Esophagus squamous epithelium (tissue), 4 donors: Measurements from ENCODE around the gene NF2.

ENCODE experiments used
- POLR2A ChIP-seq, 4 donors: fragments of 450-650 bp; IDR thresholded peaks; one replicate each; pipeline ENCODE4 v1.6.1; 2017; ENCODE audit warnings: antibody characterized with exemption in 4 of 4, mild to moderate bottlenecking in 4 of 4, moderate library complexity in 3 of 4
- TF ChIP-seq, protein P1 (sequence below), 6 experiments: fragments of 450-650 bp in 4 of 6; fragments of 200-600 bp in 2 of 6; sonication (generic) in 2 of 6; IDR thresholded peaks; one replicate each; pipeline ENCODE4 v1.5.1; 2016 to 2019; ENCODE audit warnings: antibody characterized with exemption in 6 of 6, mild to moderate bottlenecking in 4 of 6, moderate library complexity in 4 of 6

DNA sequence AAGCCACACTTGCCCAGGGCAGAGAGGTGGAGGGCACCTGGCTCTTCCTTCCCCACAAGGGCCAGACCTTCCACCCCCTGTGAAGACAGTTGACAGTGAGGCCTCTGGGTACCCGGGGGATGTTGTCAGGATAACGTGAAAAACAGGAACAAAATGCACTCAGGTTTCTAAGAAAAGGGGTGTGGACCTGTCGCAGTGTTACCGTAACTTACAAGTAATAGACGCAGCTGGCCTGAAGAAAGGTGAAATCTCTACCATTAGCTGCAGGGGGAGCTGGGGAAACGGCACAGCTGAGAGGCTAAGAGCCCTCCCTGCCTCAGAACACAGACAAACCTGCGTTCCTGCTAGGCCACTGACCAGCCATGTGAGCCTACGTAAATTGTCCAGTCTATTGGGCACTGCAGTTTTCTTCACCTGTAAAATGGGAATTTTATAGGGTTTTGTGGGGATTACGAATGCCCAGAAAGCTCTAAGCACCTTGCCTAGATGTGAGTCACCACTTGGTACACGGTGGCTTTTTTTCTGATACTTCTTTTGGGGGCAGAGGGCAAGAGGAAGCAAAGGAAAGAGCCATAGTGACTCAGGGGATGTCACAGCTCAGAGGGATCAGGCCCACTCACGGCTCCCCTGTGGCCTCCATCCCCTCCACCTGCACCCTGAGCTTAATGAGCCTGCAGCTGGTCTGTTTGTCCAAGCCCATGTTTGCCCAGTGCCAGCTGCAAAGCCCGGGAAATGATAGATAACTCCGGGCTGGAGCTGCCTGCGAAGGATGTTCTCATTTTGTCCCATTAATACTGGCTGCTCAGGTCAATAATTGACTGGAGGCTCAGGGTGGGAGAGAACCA, 97.9 kb downstream of the NF2 start:
- TF ChIP-seq, protein P1, sequence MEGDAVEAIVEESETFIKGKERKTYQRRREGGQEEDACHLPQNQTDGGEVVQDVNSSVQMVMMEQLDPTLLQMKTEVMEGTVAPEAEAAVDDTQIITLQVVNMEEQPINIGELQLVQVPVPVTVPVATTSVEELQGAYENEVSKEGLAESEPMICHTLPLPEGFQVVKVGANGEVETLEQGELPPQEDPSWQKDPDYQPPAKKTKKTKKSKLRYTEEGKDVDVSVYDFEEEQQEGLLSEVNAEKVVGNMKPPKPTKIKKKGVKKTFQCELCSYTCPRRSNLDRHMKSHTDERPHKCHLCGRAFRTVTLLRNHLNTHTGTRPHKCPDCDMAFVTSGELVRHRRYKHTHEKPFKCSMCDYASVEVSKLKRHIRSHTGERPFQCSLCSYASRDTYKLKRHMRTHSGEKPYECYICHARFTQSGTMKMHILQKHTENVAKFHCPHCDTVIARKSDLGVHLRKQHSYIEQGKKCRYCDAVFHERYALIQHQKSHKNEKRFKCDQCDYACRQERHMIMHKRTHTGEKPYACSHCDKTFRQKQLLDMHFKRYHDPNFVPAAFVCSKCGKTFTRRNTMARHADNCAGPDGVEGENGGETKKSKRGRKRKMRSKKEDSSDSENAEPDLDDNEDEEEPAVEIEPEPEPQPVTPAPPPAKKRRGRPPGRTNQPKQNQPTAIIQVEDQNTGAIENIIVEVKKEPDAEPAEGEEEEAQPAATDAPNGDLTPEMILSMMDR (IDR thresholded peaks at IDR 0.05) = peak in 2 of 6 experiments; percentile 4 to 36
- TF ChIP-seq POLR2A (IDR thresholded peaks at IDR 0.05) = no peak
